ENCODE results near the gene IL4I1.

Gene IL4I1

DNA sequence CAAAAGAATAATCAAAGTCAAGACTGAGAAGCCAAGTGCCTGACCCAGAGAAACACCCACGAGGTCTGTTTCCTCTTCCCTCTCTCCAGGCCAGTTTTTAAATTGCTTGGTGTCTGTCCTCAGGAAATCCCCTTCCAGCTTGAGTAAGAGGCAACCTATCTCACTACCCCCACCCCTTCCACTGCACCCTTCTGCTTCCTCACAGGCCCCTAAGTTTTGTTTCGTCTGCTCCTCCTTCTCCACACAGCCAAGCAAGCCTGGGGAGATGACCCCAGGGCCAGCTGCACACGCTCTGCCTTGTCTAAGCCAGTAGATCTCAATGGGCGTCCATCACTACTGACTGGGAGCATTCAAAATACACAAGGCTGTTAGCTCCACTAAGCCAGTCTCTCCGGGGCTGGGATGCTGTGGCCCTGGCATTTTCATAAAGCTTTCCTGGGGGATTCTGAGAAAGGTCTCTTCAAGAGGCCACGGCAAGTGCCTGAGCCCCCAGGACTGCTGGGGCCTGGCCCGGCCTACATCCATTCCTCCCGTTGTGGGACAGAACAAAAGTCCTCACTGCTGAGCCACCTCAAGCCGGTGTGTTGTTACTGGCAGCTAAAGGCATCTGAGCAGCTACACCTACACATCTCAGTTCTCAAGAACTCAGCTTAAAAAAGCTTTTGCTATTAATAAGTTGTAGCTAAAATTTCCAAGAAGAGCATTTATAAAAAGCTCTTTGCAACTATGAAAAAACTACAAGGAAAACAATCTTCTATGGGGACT lies 14.9 kb upstream of the IL4I1 start:
- TF ChIP-seq, protein P1, sequence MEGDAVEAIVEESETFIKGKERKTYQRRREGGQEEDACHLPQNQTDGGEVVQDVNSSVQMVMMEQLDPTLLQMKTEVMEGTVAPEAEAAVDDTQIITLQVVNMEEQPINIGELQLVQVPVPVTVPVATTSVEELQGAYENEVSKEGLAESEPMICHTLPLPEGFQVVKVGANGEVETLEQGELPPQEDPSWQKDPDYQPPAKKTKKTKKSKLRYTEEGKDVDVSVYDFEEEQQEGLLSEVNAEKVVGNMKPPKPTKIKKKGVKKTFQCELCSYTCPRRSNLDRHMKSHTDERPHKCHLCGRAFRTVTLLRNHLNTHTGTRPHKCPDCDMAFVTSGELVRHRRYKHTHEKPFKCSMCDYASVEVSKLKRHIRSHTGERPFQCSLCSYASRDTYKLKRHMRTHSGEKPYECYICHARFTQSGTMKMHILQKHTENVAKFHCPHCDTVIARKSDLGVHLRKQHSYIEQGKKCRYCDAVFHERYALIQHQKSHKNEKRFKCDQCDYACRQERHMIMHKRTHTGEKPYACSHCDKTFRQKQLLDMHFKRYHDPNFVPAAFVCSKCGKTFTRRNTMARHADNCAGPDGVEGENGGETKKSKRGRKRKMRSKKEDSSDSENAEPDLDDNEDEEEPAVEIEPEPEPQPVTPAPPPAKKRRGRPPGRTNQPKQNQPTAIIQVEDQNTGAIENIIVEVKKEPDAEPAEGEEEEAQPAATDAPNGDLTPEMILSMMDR (conservative IDR thresholded peaks at IDR 0.05; ENCODE audit: low read depth): no peak
- DNase-seq (ENCODE audit: low spot score): no peak
- H3K27ac ChIP-seq: peak overlapping the region; percentile 22
- POLR2A ChIA-PET (ENCODE audit: low non-redundant PET): no interaction called here
- CTCF ChIA-PET: interaction anchor here (0.6 to 0.7 kb wide), 2 partner anchors 28 to 666 kb away, joined by 3 to 4 read pairs; no protein-coding TSS in a partner anchor

DNA sequence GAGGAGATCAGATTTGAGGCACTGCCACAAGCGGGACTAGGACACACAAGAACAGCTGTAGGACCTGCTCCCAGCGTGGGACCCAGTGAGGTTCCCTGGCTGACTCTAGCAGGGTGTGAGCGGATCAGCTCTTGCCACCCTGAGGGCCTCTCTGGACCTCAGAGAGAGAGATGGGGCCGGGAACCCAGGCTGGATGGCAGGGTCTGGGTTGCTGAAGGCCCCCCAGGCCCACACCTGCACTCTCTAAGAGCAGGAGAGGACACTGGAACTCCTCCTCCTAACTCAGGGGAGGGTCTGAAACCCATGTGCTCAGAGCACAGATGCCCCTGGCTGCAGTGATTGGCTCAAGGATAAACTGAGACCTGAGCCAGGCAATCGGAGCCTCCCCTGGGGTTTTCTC lies 13.5 kb upstream of the IL4I1 start:
- 0 out of 2 replicates have a peak overlapping the region, but pooled peaks have one; percentile 16 for H3K27ac ChIP-seq
- DNase-seq (ENCODE audit: low spot score): no peak
- TF ChIP-seq, protein P1 (conservative IDR thresholded peaks at IDR 0.05; ENCODE audit: low read depth): no peak
- ChIA-PET POLR2A (ENCODE audit: low non-redundant PET) (no interaction called here), CTCF (no interaction called here)

DNA sequence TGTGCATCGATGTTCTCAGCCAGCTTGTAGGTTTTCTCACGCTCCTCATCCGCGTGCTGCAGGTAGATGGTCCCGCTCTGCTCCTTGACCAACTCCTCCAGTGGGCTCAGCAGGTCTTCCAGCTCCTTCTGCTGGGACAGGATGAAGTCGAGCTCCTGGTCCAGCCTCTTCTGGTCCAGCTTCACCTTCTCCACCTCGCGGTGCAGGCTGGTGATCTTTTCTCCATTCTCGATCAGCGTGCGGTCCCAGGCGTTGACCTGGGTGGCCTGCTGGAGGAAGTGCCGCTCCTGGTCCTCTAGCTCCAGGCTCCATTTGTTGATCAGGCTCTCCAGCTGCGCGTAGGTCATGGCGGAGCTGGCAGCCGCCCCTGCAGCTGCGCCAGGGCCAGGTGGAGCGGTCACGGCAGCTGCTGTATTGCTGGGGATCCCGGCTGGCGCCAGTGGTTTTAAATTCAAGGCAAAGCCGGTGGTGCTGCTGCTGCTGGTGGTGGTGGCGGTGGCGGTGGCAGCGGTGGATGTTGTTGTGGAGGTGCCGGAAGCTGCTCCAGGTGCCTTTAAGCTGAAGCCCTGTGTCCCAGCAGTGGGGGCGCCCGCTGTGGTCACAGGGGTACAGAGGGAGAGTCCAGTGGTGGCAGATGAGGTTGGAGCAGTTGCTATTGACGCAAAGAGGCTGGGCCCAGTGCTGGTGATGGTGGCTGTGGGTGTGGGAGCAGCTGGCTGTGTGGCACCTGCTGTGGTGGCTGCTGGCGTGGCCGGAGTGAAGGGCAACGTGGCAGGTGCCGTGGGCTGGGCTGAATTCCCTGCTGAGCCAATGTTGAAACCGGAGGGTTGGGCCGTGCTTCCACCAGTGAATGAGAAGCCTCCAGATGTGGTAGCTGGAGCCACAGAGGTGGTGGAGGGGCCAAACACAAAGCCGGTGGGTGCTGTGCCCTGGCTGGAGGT lies 12.1 kb upstream of the IL4I1 start:
- DNase-seq (ENCODE audit: low spot score): no peak
- TF ChIP-seq, protein P1 (conservative IDR thresholded peaks at IDR 0.05; ENCODE audit: low read depth): no peak
- CTCF ChIA-PET: no interaction called here
- POLR2A ChIA-PET (ENCODE audit: low non-redundant PET): interaction anchor here (0.6 kb wide), 1 partner anchor 536 kb away, joined by 7 read pairs; no protein-coding TSS in a partner anchor
- no peak overlapping the region for H3K27ac ChIP-seq

DNA sequence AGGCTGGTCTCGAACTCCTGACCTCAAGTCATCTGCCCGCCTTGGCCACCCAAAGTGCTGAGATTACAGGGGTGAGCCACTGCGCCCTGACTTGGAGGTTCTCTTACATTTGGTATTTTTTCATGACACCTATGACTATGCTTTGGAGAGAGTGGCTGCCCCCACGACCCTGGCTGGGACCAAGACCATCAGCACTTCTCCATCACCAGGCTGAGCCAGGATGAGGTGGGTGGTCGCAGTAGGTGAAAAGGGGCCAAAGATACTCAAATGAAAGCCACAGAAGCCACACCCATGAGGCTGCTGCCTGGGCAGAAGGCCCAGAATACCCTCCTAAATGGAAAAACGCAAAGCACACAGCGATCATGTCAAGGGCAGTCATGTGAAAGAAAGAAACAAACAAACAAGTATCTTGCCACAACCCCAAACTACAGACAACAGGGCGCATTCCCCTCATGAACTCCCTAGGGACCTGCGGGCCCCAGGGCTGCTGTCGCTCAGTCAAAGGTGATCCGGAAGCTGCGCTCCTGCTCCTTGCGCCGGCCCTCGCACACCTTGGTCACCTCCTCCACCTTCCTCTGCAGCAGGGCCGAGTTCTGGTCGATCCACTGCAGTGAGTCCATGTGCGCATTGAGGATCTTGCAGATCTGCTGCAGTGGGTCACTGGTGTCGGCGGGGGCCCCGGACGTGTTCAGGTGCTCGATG lies 11.2 kb upstream of the IL4I1 start:
- POLR2A ChIA-PET (ENCODE audit: low non-redundant PET): interaction anchor here (0.6 kb wide), 1 partner anchor 536 kb away, joined by 7 read pairs; no protein-coding TSS in a partner anchor
- CTCF ChIA-PET: interaction anchor here (0.6 kb wide), 1 partner anchor 721 kb away, joined by 4 read pairs; no protein-coding TSS in a partner anchor
- DNase-seq (ENCODE audit: low spot score): no peak
- H3K27ac ChIP-seq: no peak overlapping the region
- TF ChIP-seq, protein P1 (conservative IDR thresholded peaks at IDR 0.05; ENCODE audit: low read depth): no peak

DNA sequence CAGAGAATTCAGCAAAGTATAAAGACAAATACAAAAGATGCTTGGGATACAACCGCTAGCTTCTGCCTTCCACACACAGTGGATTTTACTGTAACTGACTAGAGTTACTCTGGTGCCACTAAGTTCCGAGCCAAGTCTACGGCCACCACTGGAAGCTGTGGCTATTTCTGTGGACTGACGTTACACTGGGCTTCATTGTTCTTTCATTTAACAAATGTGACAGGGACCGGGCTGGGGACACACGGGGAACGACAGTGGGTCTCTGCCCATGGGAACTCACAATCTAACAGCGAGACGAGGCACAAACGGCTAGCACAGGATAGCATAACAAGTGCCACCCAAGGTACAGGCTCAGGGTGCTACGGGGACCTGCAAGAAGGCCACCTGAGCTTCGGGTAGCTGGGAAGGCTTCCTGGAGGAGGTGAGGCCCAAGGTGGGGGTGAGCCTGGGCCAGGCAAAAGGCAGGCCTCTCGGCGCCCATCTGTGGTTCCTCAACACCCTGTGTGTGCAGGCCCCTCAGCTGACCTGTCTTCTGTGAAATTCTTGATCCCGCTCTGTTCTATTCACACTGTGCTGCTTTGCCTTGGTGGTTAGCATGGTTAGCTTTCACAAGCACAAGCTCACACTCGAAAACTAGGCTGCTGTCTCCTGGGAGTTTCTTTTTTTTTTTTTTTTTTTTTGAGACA lies 10.3 kb upstream of the IL4I1 start:
- DNase-seq (ENCODE audit: low spot score): no peak
- TF ChIP-seq, protein P1 (conservative IDR thresholded peaks at IDR 0.05; ENCODE audit: low read depth): no peak
- ChIA-PET POLR2A (ENCODE audit: low non-redundant PET) (no interaction called here), CTCF (no interaction called here)
- no peak overlapping the region for H3K27ac ChIP-seq

Measured in RWPE1 (cell line).